ENCODE data around the gene SPPL3.
"Not testable (repeated sequence)": the region's sequence is repeated elsewhere in the genome, so short reads cannot be mapped to it uniquely, and the experiment has no call there.

Gene SPPL3

GRCh38 chr12:120917748-120918147 is 13.6 kb upstream of the SPPL3 start:
- no peak for DNase-seq

GRCh38 chr12:120916561-120916960 is 12.4 kb upstream of the SPPL3 start:
- no peak for DNase-seq

- DNase-seq, result no peak
These were observed 10.6 kb upstream of the SPPL3 start for GRCh38 chr12:120914794-120915193.

GRCh38 chr12:120909633-120910298 is 5.6 kb upstream of the SPPL3 start:
- no peak for DNase-seq

GRCh38 chr12:120905856-120906384 is 1.8 kb upstream of the SPPL3 start:
- no peak for DNase-seq

GRCh38 chr12:120903412-120904196 is 554 bp downstream of the SPPL3 start:
- DNase-seq, result peak; percentile 66

- no peak for DNase-seq
These were observed 1.2 kb downstream of the SPPL3 start for GRCh38 chr12:120902846-120903411.

- no peak for DNase-seq
These were observed 2.3 kb downstream of the SPPL3 start for GRCh38 chr12:120901818-120902217.

- not testable (repeated sequence) for DNase-seq
These were observed 3.1 kb downstream of the SPPL3 start for GRCh38 chr12:120901101-120901500.

GRCh38 chr12:120895532-120895931 is 8.6 kb downstream of the SPPL3 start:
- DNase-seq, result no peak

GRCh38 chr12:120892265-120892664 is 11.9 kb downstream of the SPPL3 start:
- DNase-seq, result no peak

GRCh38 chr12:120890963-120891362 is 13.2 kb downstream of the SPPL3 start:
- no peak for DNase-seq

- DNase-seq, result no peak
These were observed 16.7 kb downstream of the SPPL3 start for GRCh38 chr12:120887253-120888043.

GRCh38 chr12:120886199-120887018 is 17.7 kb downstream of the SPPL3 start:
- no peak for DNase-seq

GRCh38 chr12:120885521-120885920 is 18.6 kb downstream of the SPPL3 start:
- no peak for DNase-seq

GRCh38 chr12:120884644-120885043 is 19.5 kb downstream of the SPPL3 start:
- no peak for DNase-seq

- no peak for DNase-seq
These were observed 22.1 kb downstream of the SPPL3 start for GRCh38 chr12:120882055-120882555.

- no peak for DNase-seq
These were observed 24.3 kb downstream of the SPPL3 start for GRCh38 chr12:120879718-120880300.

- no peak for DNase-seq
These were observed 25.1 kb downstream of the SPPL3 start for GRCh38 chr12:120879102-120879501.

GRCh38 chr12:120874547-120875245 is 29.5 kb downstream of the SPPL3 start:
- no peak for DNase-seq

- no peak for DNase-seq
These were observed 30.9 kb downstream of the SPPL3 start for GRCh38 chr12:120873226-120873625.

All from CD4-positive, alpha-beta T cell treated with Interleukin-15 for 1 hour (primary cell).